LHCN-M2 (cell line): Measurements from ENCODE around the gene IQGAP1. TPM values are rescaled to one million over a fixed set of nuclear protein-coding genes. Genes with fewer than 3 reads are reported as not detected.
"Not testable (repeated sequence)": the region's sequence is repeated elsewhere in the genome, so short reads cannot be mapped to it uniquely, and the experiment has no call there.

ENCODE experiments used
- DNase-seq: peaks from one replicate; pipeline ENCODE4 v3.0.0-alpha.2; 2012; ENCODE audit warnings: low read depth
- total RNA-seq: library from RNA; depleted of rRNA; stranded (reverse); fragments of >200 nt; gene quantifications from 2 replicates; pipeline ENCODE4 v1.2.3, GENCODE V29; 2014

IQGAP1 gene
- total RNA-seq, 1 experiment from 2014 or later = 217 TPM

DNA sequence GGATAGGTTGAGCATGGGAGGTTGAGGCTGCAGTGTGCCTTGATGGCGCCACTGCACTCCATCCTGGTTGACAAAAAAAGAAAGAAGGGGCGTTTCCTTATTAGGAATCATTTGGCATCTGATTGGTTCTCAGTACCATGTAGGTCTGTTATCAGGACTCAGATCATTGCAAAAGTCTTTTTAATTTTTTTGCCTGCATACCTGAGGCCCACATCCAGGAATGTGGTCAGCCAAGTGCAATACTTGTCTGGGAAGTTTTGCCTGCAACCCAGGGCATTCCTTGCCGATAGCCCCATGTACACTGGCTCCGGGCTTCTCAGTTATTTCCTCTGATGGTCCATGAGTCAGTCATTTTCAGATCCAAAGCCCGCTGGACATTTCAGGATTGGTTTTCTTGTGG, 91.6 kb downstream of the IQGAP1 start:
- no peak for DNase-seq

DNA sequence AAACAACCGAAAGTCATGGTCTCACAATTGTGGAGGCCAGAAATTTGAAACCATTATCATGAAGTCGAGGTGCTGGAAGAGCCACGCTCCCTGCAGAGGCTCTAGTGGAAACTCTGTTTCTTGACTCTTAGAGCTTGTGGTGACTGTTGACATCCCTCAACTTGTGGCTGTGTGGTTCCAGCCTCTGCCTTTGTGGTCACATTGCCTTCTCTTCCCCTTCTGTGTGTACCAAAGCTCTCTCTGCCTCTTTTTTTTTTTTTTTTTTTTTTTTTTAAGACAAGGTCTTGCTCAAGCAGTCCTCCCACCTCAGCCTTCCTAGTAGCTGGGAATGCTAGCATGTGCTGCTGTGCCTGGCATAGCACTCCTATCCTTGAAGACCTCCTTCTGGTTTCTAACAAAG, 93.0 kb downstream of the IQGAP1 start:
- peak; percentile 15 for DNase-seq

DNA sequence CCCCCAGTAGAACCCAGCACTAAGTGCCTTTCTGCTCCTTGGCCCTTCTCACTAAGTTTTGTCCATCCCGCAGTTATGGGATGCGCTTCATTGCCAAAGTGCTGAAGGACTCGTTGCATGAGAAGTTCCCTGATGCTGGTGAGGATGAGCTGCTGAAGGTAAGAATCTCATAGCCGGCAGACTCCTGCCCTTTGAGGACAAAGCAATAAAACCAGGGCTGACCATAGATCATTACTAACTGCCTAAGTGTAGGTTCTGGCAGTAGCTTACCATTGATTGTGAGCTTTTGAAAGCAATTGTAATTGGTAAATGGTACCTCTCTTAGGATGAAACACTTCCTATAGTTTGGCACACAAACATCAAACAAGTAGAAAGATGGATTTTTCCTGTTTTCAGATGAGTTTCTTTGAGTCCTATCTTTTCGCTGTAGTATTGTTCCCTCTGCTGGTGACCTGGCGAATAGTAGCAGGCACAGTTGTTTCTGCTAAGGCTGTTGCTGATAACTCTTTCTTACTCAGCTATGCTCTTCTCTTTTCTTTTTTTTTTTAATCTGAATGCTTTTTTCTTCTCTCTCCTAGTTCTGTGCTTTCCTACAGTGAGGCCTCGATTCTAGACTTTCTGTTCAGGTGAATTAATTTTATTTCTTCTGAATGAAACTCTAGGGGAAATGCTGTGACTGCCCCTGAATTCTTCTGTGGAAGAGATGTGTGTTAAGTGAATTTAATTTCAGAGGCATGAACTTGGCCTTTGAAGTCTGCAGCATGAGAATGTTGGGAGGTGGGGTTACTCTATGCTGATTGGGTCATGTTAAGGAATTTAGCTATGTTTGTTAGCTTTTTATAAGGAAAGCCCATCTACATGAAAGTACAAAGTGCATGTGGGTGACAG, 94.3 kb downstream of the IQGAP1 start:
- DNase-seq = peak; percentile 54

DNA sequence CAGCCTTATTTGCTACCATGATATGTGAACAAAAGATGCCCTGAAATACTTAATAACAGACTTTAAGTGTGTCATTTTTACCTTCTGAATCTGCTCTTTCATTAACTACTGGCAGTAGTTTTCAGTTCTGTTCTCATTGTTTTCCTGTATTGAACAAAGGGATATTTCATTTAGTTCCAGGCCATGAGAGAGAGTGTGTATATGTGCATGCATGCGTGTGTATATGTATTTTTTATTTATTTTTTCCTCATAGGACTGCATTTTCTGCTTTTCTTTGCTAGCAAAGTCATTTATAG, 94.9 kb downstream of the IQGAP1 start:
- no peak for DNase-seq

DNA sequence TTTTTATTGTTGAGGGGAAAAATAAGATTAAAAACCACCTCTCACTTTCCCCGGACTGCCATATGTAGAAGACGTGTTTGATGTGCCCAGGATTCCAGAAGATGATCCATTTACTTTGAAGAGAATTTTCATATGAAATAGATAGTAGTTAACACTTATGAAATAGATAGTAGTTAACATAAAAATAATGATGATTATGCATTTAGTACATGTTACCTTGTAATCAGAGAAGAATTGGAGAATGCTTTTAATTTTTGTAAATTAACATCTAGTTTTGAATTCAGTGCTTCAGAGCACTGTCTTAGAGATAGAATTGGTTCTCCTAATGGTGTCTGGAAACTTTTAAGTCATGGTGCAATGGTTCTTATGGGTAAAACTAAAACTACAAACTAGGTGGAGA, 95.6 kb downstream of the IQGAP1 start:
- DNase-seq = no peak

DNA sequence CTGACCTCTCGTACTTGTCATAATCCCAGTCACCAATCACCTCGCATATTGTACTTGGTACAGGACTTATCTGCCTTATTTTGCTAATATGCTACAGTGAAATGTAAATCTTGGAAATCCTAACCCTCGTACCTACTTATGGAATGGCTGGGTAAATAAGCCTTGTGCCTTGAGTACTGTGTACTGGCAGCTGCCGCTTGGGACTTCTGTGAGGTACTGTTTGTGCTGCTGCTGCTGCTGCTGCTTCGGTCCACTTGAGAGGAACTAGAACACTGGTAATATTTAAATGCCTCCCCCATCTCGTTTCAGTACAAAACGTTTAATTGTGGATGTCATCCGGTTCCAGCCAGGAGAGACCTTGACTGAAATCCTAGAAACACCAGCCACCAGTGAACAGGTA, 99.1 kb downstream of the IQGAP1 start:
- no peak for DNase-seq

DNA sequence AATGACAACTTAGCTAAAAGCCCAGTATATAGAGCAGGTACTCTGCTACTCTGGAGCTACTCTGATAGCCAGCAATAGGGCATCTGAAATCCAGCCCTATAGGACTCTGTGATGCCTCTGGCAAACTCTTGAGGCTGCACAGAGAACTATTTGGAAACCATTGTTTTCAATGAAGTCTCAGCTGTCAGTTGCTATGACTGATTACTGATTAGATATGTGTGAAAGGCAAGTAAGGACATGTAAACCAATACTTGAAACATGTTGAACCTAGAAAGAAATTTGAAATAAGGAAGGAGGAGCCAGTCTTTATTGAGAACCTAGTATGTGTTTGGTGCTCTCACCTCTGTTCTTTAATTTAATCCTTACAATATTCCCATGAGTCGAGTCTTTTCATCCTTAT, 101.5 kb downstream of the IQGAP1 start:
- DNase-seq = no peak

DNA sequence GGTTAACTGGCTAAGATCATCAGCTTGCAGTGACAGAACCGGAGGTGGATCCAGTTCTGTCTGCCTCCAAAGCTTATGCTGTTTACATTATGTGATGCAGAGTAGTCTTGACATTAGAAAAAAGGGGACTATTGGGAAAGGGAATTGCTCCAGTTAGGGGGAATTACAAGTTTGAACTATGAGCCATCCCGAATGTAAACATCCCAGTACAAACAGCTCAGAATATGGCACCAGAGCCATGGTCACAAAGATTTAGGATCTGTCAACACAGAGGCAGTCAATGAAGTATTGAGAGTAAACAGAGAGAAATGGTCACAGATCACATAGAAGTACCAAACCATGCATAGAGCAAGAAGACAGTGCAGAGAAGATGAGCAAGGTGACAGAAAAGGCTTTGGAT, 101.9 kb downstream of the IQGAP1 start:
- no peak for DNase-seq

DNA sequence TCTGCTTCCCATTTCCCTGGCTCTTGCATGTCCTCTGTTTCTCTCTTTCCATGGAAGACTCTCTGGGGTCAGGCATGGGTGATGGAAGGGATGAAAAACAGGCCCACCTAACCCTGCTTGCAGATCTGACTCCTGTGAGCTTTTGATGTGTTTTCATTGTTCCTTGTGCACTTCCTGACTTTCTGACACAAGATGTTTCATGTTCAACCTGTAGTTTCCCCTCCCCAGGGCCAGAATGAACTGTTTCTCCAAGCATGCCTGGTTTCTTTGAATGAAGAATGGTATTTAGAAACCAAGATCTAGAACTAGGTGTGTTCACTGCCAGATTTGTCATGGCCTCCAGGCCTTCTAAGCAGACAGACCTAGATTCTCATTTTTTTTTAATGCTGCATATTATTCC, 105.6 kb downstream of the IQGAP1 start:
- no peak for DNase-seq

DNA sequence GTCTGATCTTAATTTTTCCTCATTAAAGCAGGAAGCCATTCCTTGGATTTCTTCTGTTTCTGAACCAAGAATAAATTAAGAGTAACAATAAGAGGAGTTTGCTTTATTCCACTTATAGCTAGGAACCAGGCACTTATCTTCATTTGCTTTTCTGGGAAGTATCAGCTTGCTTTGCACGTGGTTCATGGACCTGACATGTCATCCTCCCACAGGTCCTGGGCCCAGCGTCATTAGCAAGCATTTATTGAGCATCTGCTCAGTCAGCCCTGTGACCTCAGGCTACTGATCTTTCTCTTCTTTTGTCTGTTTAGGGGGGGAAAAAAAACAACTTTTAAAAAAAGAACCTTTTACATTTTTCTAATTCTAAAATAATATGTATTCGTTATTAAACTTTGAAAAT, 107.0 kb downstream of the IQGAP1 start:
- no peak for DNase-seq

DNA sequence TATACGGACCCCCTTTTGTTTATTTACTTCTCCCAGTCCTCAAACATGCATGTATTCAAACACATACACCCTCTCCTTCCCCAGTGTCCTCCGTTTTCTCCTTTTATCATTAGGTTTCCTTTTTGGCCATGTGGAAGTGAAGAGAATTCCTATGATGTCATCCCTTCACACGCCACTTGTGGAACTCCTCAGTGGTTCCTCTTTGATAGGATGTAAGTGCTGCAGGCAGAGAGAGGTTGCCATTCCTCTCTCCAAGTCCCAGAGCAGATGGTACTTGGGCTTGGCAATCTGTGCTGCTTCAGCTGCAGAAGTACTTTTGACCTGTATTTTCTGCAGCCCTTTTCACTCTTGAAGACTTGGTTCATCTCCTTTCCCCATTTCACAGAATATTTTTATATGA, 108.7 kb downstream of the IQGAP1 start:
- no peak for DNase-seq

DNA sequence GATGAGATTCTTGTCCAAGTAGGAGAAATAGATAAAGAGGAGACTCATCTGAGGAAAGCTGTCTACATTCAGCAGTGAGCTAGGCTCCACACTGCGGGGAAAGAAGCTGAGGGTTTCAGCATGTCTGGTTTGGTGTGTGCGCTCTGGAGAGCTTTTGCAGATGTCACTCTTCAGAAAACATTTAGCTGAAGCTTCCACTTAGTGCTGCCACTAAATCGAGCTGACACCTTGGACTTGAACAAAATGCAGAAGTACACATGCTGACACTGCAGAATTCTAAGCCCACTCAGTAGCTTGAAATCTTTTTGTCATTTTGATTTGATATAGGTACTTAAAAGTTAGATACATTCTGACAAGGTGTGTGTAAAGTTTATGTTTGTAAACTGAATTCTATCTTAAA, 109.3 kb downstream of the IQGAP1 start:
- no peak for DNase-seq

DNA sequence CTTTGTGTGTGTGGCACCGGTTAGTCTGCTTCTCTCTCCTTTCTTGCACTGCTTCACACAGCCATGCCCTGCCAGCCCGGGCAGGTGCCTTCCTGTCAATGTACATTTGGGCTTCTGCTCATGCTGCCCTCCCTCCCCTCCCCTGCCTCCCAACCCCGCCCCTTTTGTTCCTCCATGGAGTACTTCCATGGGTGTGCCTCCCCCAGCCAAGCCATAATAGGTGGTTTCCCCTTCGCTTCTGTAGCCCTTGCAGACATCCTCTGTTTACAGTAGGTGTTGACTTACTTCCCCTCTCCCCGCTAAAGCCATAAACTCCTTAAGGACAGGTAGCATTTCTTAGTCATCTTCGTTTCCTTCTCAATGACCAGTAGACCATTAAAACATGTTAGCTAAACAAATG, 109.9 kb downstream of the IQGAP1 start:
- DNase-seq = no peak

DNA sequence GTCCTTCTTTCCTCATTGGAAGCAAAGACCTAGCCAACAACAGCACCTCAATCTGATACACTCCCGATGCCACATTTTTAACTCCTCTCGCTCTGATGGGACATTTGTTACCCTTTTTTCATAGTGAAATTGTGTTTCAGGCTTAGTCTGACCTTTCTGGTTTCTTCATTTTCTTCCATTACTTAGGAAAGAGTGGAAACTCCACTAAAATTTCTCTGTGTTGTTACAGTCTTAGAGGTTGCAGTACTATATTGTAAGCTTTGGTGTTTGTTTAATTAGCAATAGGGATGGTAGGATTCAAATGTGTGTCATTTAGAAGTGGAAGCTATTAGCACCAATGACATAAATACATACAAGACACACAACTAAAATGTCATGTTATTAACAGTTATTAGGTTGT, 112.1 kb downstream of the IQGAP1 start:
- no peak for DNase-seq

DNA sequence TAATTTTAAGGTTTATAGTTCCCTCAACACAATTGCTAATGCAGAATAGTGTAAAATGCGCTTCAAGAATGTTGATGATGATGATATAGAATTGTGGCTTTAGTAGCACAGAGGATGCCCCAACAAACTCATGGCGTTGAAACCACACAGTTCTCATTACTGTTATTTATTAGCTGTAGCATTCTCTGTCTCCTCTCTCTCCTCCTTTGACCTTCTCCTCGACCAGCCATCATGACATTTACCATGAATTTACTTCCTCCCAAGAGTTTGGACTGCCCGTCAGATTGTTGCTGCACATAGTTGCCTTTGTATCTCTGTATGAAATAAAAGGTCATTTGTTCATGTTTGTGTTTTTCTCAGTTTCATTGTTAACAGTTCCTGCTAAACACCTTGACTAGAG, 113.9 kb downstream of the IQGAP1 start:
- no peak for DNase-seq

DNA sequence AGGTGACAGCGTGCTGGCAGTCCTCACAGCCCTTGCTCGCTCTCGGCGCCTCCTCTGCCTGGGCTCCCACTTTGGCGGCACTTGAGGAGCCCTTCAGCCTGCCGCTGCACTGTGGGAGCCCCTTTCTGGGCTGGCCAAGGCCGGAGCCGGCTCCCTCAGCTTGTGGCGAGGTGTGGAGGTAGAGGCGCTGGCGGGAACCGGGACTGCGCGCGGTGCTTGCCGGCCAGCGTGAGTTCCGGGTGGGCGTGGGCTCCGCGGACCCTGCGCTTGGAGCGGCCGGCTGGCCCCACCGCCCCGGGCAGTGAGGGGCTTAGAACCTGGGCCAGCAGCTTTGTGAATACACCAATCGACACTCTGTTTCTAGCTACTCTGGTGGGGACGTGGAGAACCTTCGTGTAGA, 122.7 kb downstream of the IQGAP1 start:
- DNase-seq = not testable (repeated sequence)

DNA sequence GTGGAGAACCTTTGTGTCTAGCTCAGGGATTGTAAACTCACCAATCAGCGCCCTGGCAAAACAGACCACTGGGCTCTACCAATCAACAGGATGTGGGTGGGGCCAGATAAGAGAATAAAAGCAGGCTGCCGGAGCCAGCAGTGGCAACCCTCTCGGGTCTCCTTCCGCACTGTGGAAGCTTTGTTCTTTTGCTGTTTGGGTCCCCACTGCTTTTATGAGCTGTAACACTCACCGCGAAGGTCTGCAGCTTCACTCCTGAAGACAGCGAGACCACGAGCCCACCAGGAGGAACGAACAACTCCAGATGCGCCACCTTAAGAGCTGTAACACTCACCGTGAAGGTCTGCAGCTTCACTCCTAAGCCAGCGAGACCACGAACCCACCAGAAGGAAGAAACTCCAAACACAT, 123.2 kb downstream of the IQGAP1 start:
- DNase-seq = not testable (repeated sequence)

DNA sequence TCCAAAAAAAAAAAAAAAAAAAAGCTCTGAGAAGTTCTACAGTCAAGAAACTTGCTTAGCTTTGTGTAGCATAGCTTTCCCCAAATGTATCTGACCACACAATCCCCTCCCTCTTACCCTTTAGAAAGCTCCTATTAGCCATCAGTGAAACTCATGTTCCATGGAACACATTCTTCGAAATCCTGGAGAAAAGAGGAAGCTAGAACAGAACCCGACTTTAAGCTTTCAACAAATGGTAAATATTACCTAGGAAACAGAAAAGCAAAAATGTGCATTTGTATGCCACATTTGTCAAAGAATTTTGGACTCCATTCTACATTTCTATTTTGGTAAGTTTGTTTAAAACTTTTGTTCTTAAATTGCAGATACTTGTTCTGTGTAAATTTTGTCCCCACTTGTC, 124.2 kb downstream of the IQGAP1 start:
- no peak for DNase-seq

DNA sequence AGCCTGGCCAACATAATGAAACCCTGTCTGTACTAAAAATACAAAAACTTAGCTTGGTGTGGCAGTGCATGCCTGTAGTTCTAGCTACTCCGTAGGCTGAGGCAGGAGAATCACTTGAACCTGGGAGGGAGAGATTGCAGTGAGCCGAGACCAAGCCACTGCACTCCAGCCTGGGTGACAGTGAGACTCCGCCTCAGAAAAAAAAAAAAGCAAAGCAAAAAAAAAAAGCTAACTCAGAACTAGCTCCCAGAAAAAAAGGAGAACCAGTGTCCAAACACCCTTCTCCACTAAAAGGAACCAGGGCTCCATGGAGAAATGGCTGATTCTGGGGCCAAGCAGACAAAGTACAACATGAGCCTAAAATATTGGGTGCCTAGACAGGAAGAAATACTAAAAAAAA, 124.9 kb downstream of the IQGAP1 start:
- DNase-seq = no peak

DNA sequence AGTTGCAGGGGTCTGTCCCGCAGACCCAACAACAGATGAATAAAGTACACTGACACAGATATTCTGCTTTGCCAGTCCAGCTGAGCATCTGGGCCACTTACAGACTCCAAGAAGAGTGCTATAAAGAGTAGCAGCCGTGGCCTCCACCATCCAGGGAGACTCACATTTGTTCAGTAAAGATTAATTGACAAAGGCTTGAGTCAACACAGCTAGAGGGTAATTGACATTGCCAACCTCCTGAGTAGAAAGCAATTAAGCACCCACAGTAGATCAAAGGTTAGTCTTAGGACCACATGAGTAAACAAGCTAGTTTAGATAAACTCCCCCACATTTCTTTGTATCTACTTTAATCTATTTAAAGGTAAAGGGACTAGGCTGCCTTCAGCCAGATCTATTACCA, 125.4 kb downstream of the IQGAP1 start:
- DNase-seq = peak; percentile 37

DNA sequence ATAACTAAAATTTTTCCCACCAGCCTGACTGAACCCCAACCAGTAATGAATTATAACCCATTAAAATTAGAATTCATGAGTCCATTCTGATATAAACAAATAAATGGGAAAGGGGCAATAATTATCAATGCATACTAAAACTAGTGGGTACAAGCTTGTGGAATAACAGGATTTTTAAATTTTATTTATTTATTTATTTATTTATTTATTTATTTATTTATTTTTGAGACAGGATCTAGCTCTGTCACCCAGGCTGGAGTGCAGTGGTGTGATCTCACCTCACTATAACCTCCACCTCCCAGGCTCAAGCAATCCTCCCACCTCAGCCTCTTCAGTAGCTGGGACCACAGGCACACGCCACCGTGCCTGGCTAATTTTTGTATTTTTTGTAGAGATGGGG, 125.9 kb downstream of the IQGAP1 start:
- not testable (repeated sequence) for DNase-seq

DNA sequence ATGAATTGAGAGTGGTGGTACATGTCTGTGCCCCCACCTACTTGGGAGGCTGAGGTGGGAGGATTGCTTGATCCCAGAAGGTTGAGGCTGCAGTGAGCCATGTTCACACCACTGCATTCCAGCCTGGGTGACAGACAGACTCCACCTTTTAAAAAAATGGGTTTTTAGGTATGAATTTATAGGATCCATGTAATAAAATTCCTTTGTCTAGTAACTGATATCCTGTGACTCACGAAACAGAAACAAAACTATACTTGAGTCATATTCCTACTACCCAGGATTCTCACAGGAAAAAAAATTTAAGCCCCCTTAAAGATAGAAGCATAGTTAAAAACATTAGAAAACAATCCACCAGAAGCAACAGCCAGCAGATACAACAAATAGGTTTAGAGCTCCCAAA, 131.6 kb downstream of the IQGAP1 start:
- peak; percentile 82 for DNase-seq

DNA sequence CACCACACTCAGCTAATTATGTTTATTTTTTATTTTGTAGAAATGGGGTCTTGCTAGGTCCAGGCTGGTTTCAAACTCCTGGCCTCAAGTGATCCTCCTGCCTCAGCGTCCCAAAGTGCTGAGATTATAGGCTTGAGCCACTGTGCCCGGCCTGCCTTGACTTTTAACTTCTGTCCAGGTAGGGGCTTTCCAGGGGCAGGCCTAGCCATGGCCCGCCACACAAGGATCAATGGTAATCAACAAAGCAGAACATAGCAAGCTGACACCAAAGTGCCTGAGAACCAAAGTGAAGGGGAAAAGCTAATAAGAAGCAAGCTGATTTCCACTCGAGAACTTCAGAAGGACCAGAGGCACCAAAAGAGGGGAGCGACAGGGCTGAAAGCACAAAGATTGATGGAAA, 132.3 kb downstream of the IQGAP1 start:
- no peak for DNase-seq

DNA sequence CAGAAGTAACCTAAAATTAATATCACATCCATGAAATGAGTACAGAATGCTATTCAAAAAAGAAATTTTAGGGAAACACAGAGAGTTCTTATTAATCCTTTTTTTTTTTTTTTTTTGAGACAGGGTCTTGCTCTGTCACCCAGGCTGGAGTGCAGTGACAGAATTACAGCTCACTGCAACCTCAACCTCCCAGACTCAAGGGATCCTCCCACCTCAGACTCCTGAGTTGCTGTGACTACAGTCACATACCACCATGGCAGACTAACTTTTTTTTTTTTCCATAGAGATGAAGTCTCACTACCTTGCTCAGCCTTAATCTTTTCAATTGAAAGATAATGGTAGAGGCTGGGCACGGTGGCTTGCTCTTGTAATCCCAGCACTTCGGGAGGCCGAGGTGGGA, 135.3 kb downstream of the IQGAP1 start:
- no peak for DNase-seq
